ENCODE results near the gene RPL18.

The RPL18 gene

DNA sequence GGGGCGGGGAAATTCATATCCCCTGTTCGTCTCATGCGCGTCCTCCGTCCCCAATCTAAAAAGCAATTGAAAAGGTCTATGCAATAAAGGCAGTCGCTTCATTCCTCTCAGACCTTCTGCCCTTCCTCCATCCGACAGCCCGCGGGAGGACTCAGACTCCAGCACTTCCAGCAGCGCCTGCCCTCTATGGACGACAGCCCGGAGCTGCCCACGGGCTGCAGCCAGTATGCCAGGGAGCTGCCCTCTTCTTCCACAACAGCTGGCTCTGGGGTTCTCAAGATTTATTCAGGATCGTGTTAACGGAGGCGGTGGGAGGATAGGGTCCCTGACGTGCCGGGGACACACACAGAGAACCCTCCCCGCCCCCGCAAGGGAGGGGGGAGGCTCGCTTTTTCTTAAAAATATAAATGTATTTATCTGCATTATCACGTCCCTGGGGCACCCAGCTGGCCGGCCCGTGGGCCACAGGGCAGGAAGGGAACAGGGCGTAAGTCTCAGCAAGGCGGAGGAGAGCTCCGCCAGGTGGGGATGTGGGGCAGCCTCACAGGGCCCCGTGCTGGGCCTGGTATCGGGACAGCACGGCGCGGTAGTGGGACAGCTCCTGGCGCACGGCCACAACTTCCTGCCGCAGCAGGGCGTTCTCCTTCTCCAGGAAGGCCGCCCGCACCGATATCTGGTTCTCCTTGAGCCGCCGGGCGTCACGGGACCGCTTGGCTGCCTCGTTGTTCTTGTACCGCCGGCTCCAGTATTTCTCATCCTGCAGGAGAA, 11.5 kb upstream of the RPL18 start:
- DNase-seq (ENCODE audit: low read depth), result no peak

DNA sequence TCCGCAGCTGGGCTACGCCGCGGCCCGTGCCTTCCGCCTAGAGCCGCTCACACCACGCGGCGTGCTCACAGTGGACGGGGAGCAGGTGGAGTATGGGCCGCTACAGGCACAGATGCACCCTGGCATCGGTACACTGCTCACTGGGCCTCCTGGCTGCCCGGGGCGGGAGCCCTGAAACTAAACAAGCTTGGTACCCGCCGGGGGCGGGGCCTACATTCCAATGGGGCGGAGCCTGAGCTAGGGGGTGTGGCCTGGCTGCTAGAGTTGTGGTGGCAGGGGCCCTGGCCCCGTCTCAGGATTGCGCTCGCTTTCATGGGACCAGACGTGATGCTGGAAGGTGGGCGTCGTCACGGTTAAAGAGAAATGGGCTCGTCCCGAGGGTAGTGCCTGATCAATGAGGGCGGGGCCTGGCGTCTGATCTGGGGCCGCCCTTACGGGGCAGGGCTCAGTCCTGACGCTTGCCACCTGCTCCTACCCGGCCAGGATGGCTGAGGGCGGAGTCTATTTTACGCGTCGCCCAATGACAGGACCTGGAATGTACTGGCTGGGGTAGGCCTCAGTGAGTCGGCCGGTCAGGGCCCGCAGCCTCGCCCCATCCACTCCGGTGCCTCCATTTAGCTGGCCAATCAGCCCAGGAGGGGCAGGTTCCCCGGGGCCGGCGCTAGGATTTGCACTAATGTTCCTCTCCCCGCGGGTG, 10.8 kb upstream of the RPL18 start:
- no peak for DNase-seq (ENCODE audit: low read depth)

DNA sequence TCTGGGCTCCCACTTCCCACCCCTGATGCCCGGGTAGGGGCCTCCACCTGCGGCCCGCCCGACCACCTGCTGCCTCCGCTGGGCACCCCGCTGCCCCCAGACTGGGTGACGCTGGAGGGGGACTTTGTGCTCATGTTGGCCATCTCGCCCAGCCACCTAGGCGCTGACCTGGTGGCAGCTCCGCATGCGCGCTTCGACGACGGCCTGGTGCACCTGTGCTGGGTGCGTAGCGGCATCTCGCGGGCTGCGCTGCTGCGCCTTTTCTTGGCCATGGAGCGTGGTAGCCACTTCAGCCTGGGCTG, 10.3 kb upstream of the RPL18 start:
- no peak for DNase-seq (ENCODE audit: low read depth)

DNA sequence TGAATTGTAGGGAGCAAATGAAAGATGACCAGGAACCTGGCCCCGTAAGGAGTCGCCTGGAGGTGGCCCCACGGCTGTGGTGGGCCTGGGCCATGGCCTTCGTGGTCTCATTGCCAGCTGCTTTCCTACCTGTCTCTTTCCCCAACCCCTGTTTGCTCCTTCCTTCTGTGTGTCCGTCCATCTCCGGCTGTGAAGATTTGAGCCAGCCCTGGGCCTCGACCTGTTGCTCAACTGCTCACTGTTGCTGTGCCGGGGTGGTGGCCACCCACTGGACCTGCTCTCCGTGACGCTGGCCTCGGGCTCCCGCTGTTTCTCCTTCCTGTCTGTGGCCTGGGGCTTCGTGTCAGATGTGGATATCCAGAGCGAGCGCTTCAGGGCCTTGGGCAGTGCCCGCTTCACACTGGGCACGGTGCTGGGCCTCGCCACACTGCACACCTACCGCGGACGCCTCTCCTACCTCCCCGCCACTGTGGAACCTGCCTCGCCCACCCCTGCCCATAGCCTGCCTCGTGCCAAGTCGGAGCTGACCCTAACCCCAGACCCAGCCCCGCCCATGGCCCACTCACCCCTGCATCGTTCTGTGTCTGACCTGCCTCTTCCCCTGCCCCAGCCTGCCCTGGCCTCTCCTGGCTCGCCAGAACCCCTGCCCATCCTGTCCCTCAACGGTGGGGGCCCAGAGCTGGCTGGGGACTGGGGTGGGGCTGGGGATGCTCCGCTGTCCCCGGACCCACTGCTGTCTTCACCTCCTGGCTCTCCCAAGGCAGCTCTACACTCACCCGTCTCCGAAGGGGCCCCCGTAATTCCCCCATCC, 9.7 kb upstream of the RPL18 start:
- DNase-seq (ENCODE audit: low read depth), result no peak

DNA sequence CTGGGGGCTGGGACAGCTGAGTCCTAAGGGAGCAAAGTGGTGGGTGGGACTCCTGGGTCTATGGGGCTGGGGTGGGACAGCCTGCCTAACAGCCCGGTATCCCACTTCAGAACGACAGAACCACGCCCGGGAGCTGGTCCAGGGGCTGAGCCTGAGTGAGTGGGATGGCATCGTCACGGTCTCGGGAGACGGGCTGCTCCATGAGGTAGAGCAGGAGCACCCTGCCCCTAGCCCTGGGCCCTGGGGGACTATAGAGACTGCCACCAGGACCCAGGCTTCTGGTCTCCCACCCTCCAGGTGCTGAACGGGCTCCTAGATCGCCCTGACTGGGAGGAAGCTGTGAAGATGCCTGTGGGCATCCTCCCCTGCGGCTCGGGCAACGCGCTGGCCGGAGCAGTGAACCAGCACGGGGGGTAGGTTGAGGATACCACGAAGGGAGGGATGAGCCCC, 8.9 kb upstream of the RPL18 start:
- no peak for DNase-seq (ENCODE audit: low read depth)

DNA sequence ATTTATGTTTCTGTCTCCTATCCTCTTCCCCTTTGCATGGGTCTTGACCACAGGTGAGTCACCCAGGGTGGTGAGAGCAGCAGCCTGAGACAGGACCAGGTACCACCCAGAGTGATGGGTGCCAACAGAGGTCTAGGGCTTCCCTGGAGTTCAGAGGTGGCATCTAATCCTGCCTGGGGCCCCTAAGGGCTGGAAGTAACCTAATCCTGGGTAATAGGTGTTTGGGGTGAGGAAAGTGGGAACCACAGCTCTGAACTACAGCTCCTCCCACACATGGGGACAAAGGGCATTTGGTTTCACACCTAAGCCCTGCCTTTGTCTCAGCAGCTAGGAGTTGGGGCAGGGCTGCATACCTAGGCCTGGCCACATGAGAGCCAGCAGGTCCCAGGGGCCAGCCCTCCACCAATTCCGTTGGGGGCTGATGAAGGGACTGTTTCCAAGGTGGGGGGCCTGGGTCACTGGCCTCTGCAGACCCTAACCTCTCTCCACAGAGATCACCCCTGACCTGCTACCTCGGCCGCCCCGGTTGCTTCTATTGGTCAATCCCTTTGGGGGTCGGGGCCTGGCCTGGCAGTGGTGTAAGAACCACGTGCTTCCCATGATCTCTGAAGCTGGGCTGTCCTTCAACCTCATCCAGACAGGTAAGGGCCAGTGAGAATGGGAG, 8.4 kb upstream of the RPL18 start:
- DNase-seq (ENCODE audit: low read depth), result no peak

DNA sequence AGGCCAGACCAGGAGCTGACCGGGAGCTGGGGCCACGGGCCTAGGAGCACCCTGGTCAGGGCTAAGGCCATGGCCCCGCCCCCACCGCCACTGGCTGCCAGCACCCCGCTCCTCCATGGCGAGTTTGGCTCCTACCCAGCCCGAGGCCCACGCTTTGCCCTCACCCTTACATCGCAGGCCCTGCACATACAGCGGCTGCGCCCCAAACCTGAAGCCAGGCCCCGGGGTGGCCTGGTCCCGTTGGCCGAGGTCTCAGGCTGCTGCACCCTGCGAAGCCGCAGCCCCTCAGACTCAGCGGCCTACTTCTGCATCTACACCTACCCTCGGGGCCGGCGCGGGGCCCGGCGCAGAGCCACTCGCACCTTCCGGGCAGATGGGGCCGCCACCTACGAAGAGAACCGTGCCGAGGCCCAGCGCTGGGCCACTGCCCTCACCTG, 6.9 kb upstream of the RPL18 start:
- DNase-seq (ENCODE audit: low read depth), result no peak

DNA sequence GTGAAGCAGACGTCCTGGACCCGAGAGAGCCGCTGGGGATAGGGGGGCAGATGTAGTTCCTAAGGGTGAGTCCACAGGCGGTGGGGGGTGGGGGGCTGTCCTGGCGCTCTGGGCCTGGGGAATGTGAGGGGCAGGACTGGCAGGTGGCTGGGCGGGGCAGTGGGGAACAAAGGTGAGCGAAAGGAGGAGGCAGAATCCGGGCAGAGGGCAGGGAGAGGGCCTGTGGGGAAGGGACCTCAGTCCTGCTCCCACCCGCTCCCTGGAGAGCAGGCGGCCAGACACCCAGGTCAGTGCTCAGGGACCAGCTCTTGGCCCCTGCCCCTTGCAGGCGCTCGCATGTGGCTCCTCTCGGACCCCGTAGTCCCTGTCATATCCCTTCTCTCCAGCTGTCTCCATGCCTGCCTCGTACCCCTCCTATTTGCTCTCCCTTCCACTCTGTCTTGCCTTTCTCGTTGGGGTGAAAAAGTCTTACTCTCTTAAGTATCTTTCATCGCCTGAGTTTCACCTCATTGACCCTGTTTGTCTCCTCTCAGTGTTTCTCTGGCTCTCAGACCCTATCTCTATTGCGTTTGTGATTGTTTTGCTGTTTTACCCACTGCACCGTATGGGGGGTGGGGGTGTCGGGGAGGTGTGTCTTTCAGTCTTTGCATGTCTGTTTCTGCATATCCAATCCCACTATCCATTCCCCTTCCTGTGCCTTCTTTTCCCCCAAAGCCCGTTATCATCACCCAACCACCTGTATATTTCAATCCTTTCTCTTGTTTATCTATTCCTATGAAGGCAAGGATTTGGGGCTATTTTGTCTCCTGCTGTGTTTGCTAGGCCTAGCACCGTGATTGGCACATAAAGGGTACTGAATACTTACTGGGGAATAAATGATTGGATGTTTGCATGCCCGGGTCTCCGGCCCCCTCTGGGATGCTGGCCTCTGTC, 6.1 kb upstream of the RPL18 start:
- no peak for DNase-seq (ENCODE audit: low read depth)

DNA sequence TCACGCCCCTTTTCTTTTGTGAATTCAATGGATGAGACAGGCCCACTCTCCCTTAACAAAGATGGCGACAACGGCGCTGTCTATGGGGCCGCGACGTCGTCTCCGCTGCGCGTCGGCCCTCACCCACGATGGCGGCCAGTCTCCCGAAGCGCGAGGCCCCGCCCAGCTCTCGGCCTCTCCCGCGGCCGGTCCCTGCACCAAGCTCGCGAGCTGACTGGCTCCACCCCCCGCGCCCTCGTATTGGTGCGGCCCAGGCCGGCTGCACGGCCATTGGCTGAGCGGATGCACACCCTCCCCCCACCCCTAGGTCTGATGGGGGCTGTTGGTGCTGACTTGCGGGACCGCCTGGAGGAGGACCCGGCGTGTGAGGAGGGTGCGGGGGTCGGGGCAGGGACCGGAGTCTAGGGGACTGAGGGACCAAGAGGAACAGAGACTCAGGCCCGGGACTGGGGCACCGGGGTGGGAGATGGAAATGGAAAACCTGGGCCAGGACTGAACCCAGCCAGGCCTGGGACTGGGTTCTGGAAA, 5.2 kb upstream of the RPL18 start:
- DNase-seq (ENCODE audit: low read depth), result peak; percentile 94

DNA sequence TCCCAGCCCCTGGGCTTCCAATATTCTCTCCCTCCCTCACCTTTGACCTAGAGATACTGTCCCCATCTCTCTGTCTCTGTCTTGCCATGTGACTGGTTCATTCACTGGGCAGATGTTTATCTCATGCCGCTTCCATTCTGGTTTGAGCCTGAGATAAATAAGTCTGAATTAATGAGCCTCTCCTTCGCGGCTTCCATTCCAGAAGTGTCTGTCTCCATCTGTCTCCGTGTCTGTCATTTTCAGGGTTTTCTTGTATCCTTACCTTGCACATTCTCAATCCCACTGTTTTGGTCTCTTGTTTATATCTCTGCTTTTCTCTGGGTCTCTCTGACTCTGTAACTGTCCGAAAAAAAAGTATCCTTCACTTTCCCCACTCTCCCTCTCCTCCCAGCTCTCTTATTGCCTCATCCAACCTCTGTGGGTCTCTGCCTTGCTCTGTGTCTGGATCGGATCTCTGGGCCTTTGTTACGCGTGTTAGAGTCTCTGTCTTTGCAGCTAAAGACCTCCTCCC, 4.6 kb upstream of the RPL18 start:
- no peak for DNase-seq (ENCODE audit: low read depth)

DNA sequence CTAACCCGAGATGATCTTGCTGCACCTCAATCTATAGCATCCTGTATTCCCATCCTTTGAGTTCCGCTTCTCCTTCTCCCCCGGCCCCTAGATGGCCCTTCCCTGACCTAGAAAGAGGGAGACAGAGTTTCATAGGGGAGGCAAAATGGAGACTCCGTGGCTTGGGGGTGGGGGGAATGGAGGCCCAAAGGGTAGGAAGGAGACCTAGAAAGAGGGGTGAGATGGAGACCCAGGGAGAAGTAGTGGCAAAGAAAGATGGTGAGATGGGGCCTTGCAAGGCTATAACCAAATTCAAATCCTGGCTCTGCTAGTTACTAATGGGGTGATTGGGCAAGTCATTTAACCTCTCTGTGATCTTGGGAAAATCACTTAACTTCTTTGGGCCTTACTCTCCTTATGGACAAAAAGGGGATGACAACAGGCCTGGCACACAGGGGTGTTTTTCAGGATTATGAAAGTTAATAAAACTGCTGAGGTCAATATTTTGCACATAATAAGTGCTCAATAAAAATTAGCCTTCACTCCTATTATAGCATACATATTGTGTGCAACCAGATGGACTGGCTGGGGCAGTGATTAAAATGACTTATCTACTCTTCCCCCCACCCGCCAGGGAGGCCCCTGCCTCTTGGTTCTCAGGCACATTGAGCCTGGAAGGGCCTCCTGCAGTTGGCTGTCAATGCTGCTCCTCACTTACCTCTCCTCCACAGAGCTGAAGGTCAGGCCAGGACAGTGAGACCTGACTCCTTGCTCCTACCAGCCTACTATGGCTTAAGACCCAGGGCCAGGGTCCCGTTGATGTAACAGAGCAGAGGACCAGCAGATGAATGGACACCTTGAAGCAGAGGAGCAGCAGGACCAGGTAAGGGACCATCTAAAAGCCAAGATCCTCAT, 961 bp upstream of the RPL18 start:
- no peak for DNase-seq (ENCODE audit: low read depth)

DNA sequence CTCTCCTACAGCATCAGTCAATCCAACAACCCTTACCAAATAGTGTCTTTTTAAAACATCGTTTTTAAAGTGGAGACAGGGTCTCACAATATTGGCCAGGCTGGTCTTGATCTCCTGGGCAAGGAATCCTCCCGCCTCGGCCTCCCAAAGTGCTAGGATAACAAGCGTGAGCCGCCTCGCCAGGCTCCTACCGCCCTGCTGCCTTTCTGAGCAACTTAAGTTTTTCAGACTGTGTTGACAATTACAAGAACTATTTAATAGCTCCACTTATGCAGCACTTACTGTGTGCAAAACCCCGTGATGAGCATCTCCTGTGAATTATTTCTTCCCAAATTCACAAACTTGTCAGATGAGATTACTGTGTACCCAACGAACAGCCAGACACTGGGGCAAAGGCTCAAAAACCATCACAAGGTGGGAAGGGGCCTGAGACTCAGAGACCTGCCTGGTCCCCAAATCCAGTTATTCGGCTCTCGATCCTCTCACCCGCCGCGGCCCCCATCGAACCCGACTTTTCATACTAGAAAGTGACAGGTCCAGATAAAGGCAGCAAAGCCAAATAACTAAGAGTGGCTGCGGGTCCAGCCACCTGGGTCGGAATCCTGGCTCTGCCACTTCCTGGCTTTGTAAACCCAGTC, 581 bp downstream of the RPL18 start:
- no peak for DNase-seq (ENCODE audit: low read depth)

DNA sequence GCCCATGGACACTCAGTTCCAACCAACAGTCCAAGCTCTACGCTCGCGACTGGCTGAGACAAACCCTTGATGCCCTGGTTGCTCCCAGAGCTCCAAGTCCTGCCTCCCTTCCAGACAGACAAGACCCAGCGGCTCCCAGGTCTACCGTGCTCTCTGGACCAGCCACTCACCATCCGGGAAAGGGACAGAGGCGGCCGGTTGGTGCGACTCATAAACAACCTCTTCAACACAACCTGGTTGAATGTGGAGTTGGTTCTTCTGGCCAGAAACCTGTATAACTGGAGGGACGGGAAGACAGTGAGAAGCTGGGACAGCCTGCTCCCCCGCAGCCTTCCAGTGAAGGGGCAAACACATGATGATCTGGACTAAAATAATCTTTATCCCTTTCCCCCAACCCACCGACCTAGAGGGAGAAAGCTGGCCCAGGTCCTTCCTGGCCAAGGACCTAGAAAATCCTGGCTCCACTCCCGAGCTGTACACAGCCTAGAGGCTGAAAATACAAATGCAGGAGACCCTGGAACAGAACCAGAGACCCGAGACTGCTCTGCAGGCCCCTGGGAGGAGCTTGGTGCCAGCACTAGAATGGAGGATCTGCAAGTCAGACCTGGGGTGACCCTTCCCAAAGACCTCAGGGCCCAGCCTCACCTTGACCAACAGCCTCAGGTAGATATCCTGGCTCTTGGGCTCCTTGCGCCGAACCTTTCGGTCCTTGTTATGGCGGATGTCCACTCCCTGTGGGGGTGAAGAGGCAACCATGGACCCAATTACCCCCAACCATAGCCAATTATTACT, 1.6 kb downstream of the RPL18 start:
- DNase-seq (ENCODE audit: low read depth), result no peak

DNA sequence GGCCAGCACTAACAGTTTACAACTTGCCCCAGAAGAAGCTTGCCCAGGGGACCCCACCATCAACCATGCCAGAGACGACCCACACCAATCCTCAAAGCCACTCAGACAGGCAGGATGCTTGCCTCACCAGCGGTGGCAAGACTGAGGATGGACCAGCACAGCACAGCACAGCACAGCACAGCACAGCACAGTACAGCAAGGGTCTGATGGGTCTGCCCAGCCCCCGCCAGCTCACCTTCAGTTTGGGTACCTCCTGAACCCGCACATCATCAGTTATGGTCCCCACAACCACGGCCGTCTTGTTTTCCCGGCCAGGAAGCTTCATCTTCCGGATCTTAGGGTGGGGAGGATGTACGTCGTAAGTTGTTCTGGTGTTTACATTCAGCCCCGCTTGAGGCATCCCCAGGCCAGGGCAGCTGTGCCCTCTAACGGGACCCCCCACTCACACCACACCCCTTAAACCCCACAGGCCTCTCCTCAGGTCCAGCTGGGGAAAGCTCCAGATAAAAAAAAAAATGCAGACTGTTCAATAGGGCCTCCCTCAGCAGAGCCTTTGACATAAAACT, 2.4 kb downstream of the RPL18 start:
- DNase-seq (ENCODE audit: low read depth), result no peak

DNA sequence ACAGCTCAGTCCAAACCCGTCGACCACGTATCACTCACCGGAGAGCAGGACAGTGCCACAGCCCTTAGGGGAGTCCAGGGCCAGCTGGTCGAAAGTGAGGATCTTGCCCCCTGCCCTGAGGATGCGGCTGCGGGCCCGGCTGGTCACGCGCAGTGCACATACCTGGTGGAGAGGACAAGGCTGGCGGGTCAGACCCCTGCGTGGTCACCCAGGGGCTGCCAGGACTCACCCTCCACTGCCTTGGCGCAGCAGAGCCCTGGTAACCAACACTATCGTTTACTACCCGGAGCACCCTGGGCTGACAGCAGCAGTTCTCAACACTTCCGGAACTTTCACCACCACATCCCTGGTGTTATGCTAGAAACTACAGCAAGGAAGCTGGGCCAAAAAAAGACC, 2.9 kb downstream of the RPL18 start:
- DNase-seq (ENCODE audit: low read depth), result no peak

DNA sequence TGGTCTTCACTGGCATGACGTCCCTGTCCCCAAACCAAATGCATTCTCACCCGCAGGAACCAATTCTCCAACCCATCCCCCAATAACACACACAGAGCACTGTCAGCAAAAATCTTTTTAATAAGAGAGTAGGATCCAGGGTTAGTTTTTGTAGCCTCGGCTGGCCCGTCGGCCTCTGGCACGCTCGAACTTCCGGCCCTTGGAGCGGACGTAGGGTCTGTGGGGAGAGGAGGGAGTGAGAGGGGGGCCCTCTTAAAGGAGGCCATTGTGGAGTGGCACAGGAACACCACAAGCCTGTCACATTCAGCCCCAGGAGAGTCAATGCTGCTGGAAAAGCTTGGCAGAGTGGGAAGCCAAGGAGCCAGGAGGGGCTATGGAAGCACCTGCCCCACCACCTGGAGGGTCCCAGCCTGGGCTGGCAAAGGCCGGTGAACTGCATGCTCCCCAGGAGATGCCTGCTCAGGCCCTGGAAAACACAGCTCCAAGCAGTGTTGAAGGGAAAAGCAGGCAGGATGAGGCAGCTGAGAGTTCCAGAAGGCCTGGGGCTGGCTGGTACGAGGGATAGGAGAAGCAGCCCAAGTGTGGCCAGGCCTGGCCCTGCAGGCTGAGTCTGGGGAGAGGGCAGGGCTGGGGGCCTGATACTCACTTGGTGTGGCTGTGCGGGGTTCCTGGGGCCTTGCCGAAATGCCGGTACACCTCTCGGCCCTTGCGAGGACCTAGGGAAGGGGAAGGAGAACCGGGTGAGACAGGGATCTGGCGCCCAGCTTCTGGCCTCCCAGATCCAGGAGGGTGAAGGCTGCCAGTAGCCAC, 3.5 kb downstream of the RPL18 start:
- no peak for DNase-seq (ENCODE audit: low read depth)

All from stromal cell of bone marrow (primary cell).